ENCODE results near the gene SRI.

Gene SRI

GRCh38 chr7:88191911-88192310 lies 27.9 kb downstream of the SRI start:
- no peaks in the 10 kb centered on the region for H3K27me3 Mint-ChIP-seq (ENCODE audit: low read depth)
- TF ChIP-seq CTCF (IDR thresholded peaks at IDR 0.05; ENCODE audit: unreplicated experiment in 3 of 3), result no peak
- no peaks in the 10 kb centered on the region for H3K36me3 Mint-ChIP-seq (ENCODE audit: low read depth)
- no peak overlapping the region for H3K27ac Mint-ChIP-seq
- no peak overlapping the region for H3K4me3 Mint-ChIP-seq
- H3K4me1 Mint-ChIP-seq, result no peaks in the 10 kb centered on the region
- no peaks in the 10 kb centered on the region for H3K9me3 Mint-ChIP-seq

DNA sequence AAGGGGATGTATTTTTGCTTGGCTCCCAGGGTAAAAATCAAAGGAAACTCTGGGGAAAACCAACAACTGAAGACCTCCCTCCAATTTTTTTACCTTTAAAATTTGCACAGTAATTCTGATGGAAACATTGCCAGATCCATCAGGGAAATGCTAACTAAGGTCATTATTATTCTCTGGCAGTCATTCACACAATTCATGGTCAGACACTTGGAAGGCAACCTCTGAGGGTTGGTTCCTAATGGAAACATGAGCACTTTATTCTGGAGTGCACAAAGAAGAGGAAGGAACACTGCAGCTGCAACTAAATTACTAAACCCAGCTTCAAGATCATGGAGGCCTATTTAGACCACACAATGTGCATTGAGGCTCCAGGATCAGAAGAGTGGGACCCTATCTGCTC lies 34.2 kb downstream of the SRI start:
- H3K4me1 Mint-ChIP-seq, result no peaks in the 10 kb centered on the region
- H3K4me3 Mint-ChIP-seq, result no peak overlapping the region
- H3K36me3 Mint-ChIP-seq (ENCODE audit: low read depth), result no peaks in the 10 kb centered on the region
- H3K27ac Mint-ChIP-seq, result no peak overlapping the region
- no peaks in the 10 kb centered on the region for H3K27me3 Mint-ChIP-seq (ENCODE audit: low read depth)
- H3K9me3 Mint-ChIP-seq, result no peaks in the 10 kb centered on the region
- no peak for TF ChIP-seq CTCF (IDR thresholded peaks at IDR 0.05; ENCODE audit: unreplicated experiment in 3 of 3)

GRCh38 chr7:88184848-88185304 lies 35.0 kb downstream of the SRI start:
- no peak for TF ChIP-seq CTCF (IDR thresholded peaks at IDR 0.05; ENCODE audit: unreplicated experiment in 3 of 3)
- Mint-ChIP-seq H3K27me3 (ENCODE audit: low read depth) (no peaks in the 10 kb centered on the region), H3K27ac (no peak overlapping the region), H3K4me1 (no peaks in the 10 kb centered on the region), H3K4me3 (no peak overlapping the region), H3K9me3 (no peaks in the 10 kb centered on the region), H3K36me3 (ENCODE audit: low read depth) (no peaks in the 10 kb centered on the region)

DNA sequence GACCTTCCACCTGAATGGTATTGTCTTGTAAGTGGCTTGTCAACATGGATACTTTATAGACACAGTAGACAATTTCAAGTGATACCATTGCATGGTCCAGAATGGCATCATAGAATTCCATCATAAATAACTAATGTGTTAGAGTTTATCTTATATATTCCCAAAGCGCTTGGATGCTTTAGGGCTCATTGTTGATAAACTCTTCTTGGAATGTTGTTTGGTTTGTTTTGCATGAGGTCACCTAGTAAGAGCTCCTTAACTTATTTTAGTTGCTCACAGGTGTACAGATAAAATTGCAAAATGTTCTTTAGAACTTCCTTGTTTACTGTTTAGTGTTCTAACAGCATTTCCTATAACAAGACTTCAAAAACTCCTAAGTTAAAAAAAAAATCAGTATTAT lies 36.8 kb downstream of the SRI start:
- no peaks in the 10 kb centered on the region for H3K36me3 Mint-ChIP-seq (ENCODE audit: low read depth)
- TF ChIP-seq CTCF (IDR thresholded peaks at IDR 0.05; ENCODE audit: unreplicated experiment in 3 of 3), result no peak
- H3K4me1 Mint-ChIP-seq, result no peaks in the 10 kb centered on the region
- no peak overlapping the region for H3K27ac Mint-ChIP-seq
- no peak overlapping the region for H3K4me3 Mint-ChIP-seq
- no peaks in the 10 kb centered on the region for H3K9me3 Mint-ChIP-seq
- no peaks in the 10 kb centered on the region for H3K27me3 Mint-ChIP-seq (ENCODE audit: low read depth)

GRCh38 chr7:88176190-88176589 lies 43.6 kb downstream of the SRI start:
- no peak overlapping the region for H3K4me3 Mint-ChIP-seq
- no peaks in the 10 kb centered on the region for H3K36me3 Mint-ChIP-seq (ENCODE audit: low read depth)
- no peak for TF ChIP-seq CTCF (IDR thresholded peaks at IDR 0.05; ENCODE audit: unreplicated experiment in 3 of 3)
- no peak overlapping the region for H3K27ac Mint-ChIP-seq
- no peaks in the 10 kb centered on the region for H3K4me1 Mint-ChIP-seq
- no peaks in the 10 kb centered on the region for H3K27me3 Mint-ChIP-seq (ENCODE audit: low read depth)
- H3K9me3 Mint-ChIP-seq, result no peaks in the 10 kb centered on the region

DNA sequence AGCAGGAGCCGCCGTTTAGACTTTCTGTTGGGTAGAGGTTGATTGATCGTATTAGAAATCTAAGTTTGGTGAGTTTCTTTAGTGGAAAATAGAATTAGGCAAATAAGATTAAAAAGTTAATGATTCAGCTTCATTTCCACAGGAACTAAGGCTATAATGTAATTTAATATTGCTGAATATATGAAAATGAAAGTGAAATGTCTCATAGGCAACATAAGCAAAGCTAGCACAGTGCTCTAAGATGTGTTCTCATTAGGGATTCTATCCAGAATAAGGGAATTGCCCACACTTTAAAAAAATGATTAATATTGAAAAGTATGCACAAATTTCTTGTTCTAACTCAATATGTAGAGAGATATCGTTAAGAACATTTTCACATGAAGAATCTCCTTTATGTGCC lies 47.0 kb downstream of the SRI start:
- no peaks in the 10 kb centered on the region for H3K27me3 Mint-ChIP-seq (ENCODE audit: low read depth)
- no peak overlapping the region for H3K4me3 Mint-ChIP-seq
- no peak for TF ChIP-seq CTCF (IDR thresholded peaks at IDR 0.05; ENCODE audit: unreplicated experiment in 3 of 3)
- no peaks in the 10 kb centered on the region for H3K9me3 Mint-ChIP-seq
- no peaks in the 10 kb centered on the region for H3K4me1 Mint-ChIP-seq
- no peak overlapping the region for H3K27ac Mint-ChIP-seq
- H3K36me3 Mint-ChIP-seq (ENCODE audit: low read depth), result no peaks in the 10 kb centered on the region

All from nephron (organoid).